Breast epithelium (tissue), 4 donors: ENCODE data around the gene BAMBI. TPM values are rescaled to one million over a fixed set of nuclear protein-coding genes. Genes with fewer than 3 reads are reported as not detected.

Experiments used
- DNase-seq, 2 donors: peaks; one replicate each; pipeline ENCODE4 v3.0.0-alpha.2; 2019; ENCODE audit warnings: low spot score in 2 of 2
- H3K27ac ChIP-seq, 2 donors: fragments of 200-600 bp; sonication (generic) in 1 of 2; one replicate each; pipeline ENCODE4 v1.5.1; 2016 to 2019; ENCODE audit warnings: mild to moderate bottlenecking in 1 of 2
- H3K27me3 ChIP-seq, 2 donors: fragments of 200-600 bp; sonication (generic) in 1 of 2; one replicate each; pipeline versions ENCODE4 v1.5.1 to v1.6.0; 2017 to 2019; ENCODE audit warnings: control low read depth in 1 of 2, mild to moderate bottlenecking in 1 of 2
- H3K36me3 ChIP-seq: fragments of 200-600 bp; one replicate; pipeline ENCODE4 v1.5.1; 2019
- H3K4me1 ChIP-seq, 2 donors: fragments of 200-600 bp; sonication (generic); one replicate each; pipeline ENCODE4 v1.5.1; 2016 to 2019; ENCODE audit warnings: control low read depth in 1 of 2
- H3K4me3 ChIP-seq, 3 donors: fragments of 200-600 bp; sonication (generic); 1 replicate in 2 of 3; 2 replicates in 1 of 3; pipeline ENCODE4 v1.5.1; 2016 to 2019; ENCODE audit warnings: mild to moderate bottlenecking in 3 of 3, moderate library complexity in 2 of 3
- H3K9me3 ChIP-seq, 2 donors: fragments of 200-600 bp; sonication (generic) in 1 of 2; one replicate each; pipeline ENCODE4 v1.5.1; 2016 to 2019; ENCODE audit warnings: control low read depth in 1 of 2
- POLR2A ChIP-seq: fragments of 450-650 bp; IDR thresholded peaks from one replicate; pipeline ENCODE4 v1.6.1; 2016; ENCODE audit warnings: antibody characterized with exemption, mild to moderate bottlenecking, moderate library complexity
- POLR2AphosphoS5 ChIP-seq, 3 donors: sonication (generic); formaldehyde crosslinking; IDR thresholded peaks; one replicate each; pipeline ENCODE4 v1.6.1; 2017; ENCODE audit warnings: antibody characterized with exemption in 3 of 3
- intact Hi-C: fragments of 100-400 bp; cut with DNase I; formaldehyde crosslinking; loops from one replicate; pipeline ENCODE4 v1.15.1; 2023; ENCODE audit warnings: low total_unique reads
- total RNA-seq, 3 donors: library from RNA; depleted of rRNA; stranded (reverse); fragments of >200 nt; gene quantifications; one replicate each; pipeline ENCODE4 v1.1.0, GENCODE V29; 2016
- TF ChIP-seq, protein P1 (sequence below), 3 donors: fragments of 450-650 bp; IDR thresholded peaks; one replicate each; pipeline ENCODE4 v1.5.1; 2016 to 2017; ENCODE audit warnings: antibody characterized with exemption in 3 of 3, mild to moderate bottlenecking in 3 of 3, moderate library complexity in 3 of 3

BAMBI gene
- total RNA-seq, 3 donors from 2014 or later = 3.4 to 41.9 (median 7.5) TPM

DNA sequence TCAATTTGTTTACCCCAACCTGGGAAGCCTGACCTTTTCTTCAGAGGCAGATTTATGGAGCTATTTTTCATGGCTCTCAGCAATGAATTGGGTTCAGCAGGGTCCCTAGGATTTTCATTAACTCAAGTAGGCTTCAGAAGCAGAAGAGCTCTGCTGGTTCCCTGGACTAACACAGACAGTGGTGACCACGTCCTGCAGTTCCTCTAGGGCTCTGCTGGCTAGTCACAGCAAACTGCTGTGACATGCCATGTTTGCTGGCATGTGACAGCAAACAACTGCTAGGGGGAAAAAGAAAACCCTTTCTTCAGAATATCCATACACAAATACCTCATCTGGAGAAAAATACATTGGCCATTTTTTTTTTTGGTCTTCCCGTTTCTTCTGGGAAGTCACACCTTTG, 13.2 kb downstream of the BAMBI start:
- no peaks in the 10 kb centered on the region for H3K4me1 ChIP-seq
- H3K9me3 ChIP-seq = no peaks in the 10 kb centered on the region
- no peak for DNase-seq
- H3K4me3 ChIP-seq = no peak overlapping the region
- TF ChIP-seq POLR2AphosphoS5 (IDR thresholded peaks at IDR 0.05) (no peak), POLR2A (no peak)
- TF ChIP-seq, protein P1, sequence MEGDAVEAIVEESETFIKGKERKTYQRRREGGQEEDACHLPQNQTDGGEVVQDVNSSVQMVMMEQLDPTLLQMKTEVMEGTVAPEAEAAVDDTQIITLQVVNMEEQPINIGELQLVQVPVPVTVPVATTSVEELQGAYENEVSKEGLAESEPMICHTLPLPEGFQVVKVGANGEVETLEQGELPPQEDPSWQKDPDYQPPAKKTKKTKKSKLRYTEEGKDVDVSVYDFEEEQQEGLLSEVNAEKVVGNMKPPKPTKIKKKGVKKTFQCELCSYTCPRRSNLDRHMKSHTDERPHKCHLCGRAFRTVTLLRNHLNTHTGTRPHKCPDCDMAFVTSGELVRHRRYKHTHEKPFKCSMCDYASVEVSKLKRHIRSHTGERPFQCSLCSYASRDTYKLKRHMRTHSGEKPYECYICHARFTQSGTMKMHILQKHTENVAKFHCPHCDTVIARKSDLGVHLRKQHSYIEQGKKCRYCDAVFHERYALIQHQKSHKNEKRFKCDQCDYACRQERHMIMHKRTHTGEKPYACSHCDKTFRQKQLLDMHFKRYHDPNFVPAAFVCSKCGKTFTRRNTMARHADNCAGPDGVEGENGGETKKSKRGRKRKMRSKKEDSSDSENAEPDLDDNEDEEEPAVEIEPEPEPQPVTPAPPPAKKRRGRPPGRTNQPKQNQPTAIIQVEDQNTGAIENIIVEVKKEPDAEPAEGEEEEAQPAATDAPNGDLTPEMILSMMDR (IDR thresholded peaks at IDR 0.05) = no peak
- intact Hi-C loops = no loop called here
- no peak overlapping the region for H3K27ac ChIP-seq
- no peaks in the 10 kb centered on the region for H3K27me3 ChIP-seq
- no peaks in the 10 kb centered on the region for H3K36me3 ChIP-seq

DNA sequence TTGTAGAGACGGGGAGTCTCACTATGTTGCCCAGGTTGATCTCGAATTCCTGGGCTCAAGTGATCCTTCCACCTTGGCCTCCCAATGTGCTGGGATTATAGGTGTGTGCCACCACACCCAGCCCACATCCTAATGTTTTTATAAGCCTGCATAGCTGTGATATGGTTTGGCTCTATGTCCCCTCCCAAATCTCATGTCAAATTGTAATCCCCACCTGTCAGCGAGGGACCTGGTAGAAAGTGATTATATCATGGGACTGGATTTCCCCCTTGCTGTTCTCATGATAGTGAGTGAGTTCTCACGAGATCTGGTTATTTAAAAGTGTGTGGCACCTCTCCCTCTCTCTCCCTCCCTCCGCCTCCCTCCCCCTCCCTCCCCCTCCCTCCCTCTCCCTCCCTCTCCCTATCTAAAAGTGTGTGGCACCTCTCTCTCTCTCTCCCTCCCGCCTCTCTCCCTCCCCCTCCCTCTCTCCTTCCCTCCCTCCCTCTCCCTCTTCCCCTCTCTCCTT, 13.9 kb downstream of the BAMBI start:
- no peak for DNase-seq
- Histone ChIP-seq H3K4me1 (no peaks in the 10 kb centered on the region), H3K4me3 (no peak overlapping the region), H3K36me3 (no peaks in the 10 kb centered on the region), H3K27ac (no peak overlapping the region), H3K9me3 (no peaks in the 10 kb centered on the region), H3K27me3 (no peaks in the 10 kb centered on the region)
- TF ChIP-seq POLR2A = no peak
- intact Hi-C loops = no loop called here

DNA sequence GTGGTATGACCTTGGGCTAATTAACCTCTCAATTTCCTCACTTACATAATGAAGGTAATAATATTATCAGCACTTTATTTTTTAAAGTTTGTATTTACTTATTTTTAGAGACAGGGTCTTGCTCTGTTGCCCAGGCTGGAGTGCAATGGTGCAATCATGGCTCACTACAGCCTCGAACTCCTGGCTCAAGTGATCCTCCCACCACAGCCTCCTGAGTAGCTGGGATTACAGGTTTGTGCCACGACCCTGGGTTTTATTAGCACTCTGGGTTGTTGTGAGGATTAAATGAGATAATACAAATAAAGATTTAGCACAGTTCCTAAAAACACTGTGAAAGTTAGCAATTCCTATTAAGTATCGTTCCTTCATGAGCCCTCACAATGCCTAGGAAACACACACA, 14.7 kb downstream of the BAMBI start:
- Histone ChIP-seq H3K9me3 (no peaks in the 10 kb centered on the region), H3K27me3 (no peaks in the 10 kb centered on the region), H3K4me3 (no peak overlapping the region), H3K36me3 (no peaks in the 10 kb centered on the region), H3K4me1 (no peaks in the 10 kb centered on the region), H3K27ac (no peak overlapping the region)
- intact Hi-C loops = no loop called here
- TF ChIP-seq POLR2AphosphoS5 (IDR thresholded peaks at IDR 0.05) = no peak
- TF ChIP-seq, protein P1 (IDR thresholded peaks at IDR 0.05) = no peak
- TF ChIP-seq POLR2A = no peak
- no peak for DNase-seq

DNA sequence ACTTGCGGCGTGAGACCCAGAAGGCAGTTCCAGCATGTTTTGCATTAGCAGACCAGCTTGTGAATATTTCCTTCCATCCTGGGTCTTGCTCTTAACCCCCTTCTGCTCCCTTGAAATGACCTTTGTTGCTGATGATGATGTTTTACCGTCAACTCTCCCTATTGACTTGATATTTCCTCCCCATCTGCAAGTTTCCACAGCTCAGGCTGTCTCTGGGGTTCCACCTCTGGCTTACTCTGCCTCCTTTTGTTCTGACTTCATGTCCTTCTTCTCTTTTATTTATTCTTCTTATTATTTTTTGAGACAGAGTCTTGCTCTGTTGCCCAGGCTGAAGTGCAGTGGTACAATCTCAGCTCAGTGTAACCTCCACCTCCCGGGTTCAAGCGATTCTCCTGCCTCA, 17.2 kb downstream of the BAMBI start:
- no peak for DNase-seq
- Histone ChIP-seq H3K27me3 (no peaks in the 10 kb centered on the region), H3K4me3 (no peak overlapping the region), H3K4me1 (no peaks in the 10 kb centered on the region), H3K27ac (no peak overlapping the region), H3K36me3 (no peaks in the 10 kb centered on the region), H3K9me3 (no peaks in the 10 kb centered on the region)
- TF ChIP-seq POLR2AphosphoS5 (IDR thresholded peaks at IDR 0.05) = no peak
- TF ChIP-seq, protein P1 (IDR thresholded peaks at IDR 0.05) = no peak
- no peak for TF ChIP-seq POLR2A
- intact Hi-C loops = no loop called here

DNA sequence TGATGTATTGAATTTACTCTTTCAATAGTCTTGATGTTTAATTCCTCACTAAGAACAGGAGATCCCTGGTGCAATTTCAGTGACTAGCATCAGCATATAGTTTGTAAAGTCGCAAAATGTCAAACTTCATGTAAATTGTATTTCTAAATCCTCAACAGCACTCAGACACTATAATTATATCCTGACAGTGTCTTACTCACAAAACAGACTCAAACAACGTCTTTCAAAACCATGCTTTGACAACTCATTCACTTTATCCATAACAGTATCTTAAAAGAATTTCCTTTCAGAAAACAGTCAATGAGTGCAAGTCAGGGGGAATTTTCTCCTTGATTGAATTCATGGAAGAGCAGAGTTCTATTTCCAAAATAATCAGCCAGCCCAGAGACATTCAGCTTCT, 20.8 kb downstream of the BAMBI start:
- Histone ChIP-seq H3K4me1 (no peaks in the 10 kb centered on the region), H3K4me3 (no peak overlapping the region), H3K36me3 (no peaks in the 10 kb centered on the region), H3K27ac (no peak overlapping the region), H3K9me3 (no peaks in the 10 kb centered on the region), H3K27me3 (no peaks in the 10 kb centered on the region)
- no peak for DNase-seq
- TF ChIP-seq POLR2A (no peak), POLR2AphosphoS5 (IDR thresholded peaks at IDR 0.05) (no peak)
- TF ChIP-seq, protein P1 (IDR thresholded peaks at IDR 0.05) = no peak
- intact Hi-C loops = no loop called here
